Measurements from ENCODE around the gene ZBTB7B.

Gene ZBTB7B

DNA sequence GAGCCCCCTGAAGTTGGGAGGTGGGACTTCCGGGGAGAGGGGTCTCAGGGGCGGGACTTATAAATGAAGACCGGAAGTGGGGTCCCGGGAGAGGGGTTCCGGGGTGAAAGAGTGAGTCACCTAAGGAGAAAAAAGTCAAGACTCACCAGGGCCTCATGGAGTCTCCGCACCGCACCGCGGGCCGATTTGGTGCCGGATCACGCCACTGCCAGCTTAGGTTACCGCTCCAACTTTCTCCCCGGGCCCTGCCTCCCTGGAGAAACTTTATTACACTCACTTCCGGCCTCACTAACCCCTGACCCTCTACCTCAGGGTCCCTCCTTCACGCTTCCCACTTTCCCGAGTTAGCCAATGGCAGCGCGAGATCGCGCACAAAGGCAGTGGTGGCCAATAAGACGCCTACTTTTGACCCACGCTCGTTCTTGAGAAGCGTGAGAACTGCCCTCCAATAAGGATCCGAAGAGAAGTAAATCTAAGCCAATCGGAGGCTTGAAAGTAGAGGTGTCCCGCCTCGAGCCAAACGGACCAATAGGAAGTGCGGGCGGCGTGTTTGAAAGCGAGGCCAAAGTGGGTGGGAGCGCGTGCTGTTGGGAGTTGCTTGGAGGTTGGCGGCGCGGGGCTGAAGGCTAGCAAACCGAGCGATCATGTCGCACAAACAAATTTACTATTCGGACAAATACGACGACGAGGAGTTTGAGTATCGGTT lies 28.3 kb upstream of the ZBTB7B start, which contains the start of gene CKS1B:
Gene CKS1B, plus strand, starts transcription at position 580 of the 706 bp plus-strand sequence. Its CDS starts 65 bp downstream, at position 645.
- TF ChIP-seq, protein P1, sequence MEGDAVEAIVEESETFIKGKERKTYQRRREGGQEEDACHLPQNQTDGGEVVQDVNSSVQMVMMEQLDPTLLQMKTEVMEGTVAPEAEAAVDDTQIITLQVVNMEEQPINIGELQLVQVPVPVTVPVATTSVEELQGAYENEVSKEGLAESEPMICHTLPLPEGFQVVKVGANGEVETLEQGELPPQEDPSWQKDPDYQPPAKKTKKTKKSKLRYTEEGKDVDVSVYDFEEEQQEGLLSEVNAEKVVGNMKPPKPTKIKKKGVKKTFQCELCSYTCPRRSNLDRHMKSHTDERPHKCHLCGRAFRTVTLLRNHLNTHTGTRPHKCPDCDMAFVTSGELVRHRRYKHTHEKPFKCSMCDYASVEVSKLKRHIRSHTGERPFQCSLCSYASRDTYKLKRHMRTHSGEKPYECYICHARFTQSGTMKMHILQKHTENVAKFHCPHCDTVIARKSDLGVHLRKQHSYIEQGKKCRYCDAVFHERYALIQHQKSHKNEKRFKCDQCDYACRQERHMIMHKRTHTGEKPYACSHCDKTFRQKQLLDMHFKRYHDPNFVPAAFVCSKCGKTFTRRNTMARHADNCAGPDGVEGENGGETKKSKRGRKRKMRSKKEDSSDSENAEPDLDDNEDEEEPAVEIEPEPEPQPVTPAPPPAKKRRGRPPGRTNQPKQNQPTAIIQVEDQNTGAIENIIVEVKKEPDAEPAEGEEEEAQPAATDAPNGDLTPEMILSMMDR (IDR thresholded peaks at IDR 0.05): no peak

DNA sequence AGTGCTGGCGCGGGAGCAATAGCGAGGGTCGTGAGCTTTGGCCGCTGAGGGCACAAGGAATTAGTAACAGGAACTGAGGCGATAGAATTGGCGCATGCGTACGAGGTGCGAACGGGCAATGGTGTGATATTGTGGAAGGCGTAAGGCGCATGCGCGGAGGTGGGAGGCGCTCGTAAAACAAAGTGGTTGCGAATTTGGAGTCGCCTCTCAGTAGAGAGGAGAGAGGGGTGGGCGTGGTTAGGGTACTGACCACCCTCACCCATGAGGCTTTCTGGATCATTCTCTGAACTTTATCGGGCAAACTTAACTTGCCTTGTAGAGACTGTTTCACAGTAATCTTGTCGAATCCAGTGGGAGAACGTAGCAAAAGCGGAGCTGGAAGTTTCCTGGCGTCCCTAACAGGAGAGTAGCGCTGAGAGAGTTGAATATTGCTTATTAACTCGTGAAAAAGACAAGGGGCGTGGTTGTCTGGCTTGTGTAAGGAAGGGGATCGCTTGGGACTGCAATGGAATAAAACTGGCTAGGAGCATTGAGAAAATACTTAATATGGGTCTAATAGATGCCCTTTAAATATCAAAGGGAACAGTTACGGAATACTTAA lies 27.7 kb upstream of the ZBTB7B start:
- TF ChIP-seq, protein P1 (IDR thresholded peaks at IDR 0.05): no peak

- TF ChIP-seq, protein P1 (IDR thresholded peaks at IDR 0.05): no peak
Observed at GRCh38 chr1:154975409-154976059, 27.1 kb upstream of the ZBTB7B start.

- TF ChIP-seq, protein P1 (IDR thresholded peaks at IDR 0.05): no peak
Observed at GRCh38 chr1:154978360-154978759, 24.2 kb upstream of the ZBTB7B start.

GRCh38 chr1:154982341-154982740 lies 20.3 kb upstream of the ZBTB7B start:
- TF ChIP-seq, protein P1 (IDR thresholded peaks at IDR 0.05): no peak

DNA sequence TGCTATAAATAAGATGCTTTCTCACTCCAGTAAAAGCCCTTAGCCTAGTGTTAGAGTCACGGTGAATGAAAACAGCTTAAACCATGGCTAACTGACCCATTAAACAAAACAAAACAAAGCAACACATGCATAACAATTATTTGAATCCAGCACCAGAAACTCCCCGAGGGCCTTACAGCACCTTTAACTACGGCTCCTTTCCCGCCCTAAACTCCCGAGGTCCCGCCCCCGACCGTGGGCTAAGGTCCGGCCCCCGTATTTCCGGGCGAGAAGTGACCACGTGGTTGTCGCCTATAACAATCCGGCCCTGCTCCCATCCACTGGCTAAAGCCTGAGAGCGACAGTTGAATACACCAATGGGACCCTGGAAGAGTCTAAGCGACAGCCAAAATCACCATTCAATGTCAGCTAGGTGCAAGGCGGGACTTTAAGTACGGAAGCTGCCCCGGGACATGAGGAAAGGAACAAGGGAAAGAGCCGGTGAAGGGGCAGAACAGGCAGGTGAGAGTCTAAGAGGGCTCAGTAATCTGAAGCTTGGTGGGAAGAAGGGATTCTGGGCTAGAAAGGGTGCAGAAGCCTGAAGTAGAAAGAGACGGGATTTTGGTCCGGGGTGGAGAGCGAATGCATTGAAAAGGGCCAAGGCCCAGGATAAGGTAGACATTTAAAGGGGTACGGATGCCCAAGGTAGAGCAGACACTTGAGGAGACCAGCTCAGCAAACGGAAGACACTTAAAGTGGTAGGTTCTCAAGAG lies 19.5 kb upstream of the ZBTB7B start, which contains the start of gene FLAD1:
Gene FLAD1, plus strand, starts transcription at position 448 of the 752 bp plus-strand sequence. CDS start 351 bp downstream, outside the sequence.
- TF ChIP-seq, protein P1 (IDR thresholded peaks at IDR 0.05): no peak
